ENCODE measurements around the gene ZDHHC7. TPM values are rescaled to one million over a fixed set of nuclear protein-coding genes. Genes with fewer than 3 reads are reported as not detected.
A peak's percentile ranks its signal among the peaks of the same experiment; 100 is the strongest.

The ZDHHC7 gene
- total RNA-seq, 1 donor from 2014 or later: 26.9 TPM

DNA sequence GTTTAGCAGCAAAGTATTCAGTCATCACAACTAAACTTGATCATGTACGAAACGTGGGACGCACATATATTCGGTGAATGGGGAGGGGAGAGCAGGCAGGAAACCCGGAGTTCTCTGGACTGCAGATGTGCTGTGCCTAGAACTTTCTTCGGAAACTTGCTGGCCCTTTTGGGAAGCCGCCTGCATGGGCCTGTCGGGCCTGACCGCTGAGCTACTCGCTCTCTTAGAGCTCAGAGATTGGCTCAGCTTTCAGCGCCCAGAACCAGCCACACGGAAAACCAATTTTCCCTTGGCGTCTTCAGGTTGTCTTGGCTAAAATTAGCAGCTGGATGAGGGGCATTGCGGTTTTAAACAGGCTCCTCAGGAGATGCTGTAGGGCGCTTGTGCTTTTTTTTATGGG, 38.1 kb downstream of the ZDHHC7 start:
- Mint-ChIP-seq H3K4me1 (peaks cover 4% of the 10 kb centered on the region), H3K27me3 (peaks cover 3% of the 10 kb centered on the region), H3K4me3 (no peak overlapping the region), H3K36me3 (ENCODE audit: low read depth) (peaks cover 46% of the 10 kb centered on the region), H3K9me3 (no peaks in the 10 kb centered on the region), H3K27ac (no peak overlapping the region)
- intact Hi-C loops (cut with micrococcal nuclease): no loop called here
- ChIA-PET POLR2A (no interaction called here), CTCF (interaction anchor here (0.8 to 5.4 kb wide), 2 partner anchors 19 to 113 kb away, joined by 3 to 33 read pairs; no protein-coding TSS in a partner anchor)
- no peak for ATAC-seq (ENCODE audit: low read depth)
- DNase-seq: no peak
- TF ChIP-seq, protein P1, sequence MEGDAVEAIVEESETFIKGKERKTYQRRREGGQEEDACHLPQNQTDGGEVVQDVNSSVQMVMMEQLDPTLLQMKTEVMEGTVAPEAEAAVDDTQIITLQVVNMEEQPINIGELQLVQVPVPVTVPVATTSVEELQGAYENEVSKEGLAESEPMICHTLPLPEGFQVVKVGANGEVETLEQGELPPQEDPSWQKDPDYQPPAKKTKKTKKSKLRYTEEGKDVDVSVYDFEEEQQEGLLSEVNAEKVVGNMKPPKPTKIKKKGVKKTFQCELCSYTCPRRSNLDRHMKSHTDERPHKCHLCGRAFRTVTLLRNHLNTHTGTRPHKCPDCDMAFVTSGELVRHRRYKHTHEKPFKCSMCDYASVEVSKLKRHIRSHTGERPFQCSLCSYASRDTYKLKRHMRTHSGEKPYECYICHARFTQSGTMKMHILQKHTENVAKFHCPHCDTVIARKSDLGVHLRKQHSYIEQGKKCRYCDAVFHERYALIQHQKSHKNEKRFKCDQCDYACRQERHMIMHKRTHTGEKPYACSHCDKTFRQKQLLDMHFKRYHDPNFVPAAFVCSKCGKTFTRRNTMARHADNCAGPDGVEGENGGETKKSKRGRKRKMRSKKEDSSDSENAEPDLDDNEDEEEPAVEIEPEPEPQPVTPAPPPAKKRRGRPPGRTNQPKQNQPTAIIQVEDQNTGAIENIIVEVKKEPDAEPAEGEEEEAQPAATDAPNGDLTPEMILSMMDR (IDR thresholded peaks at IDR 0.05): no peak

DNA sequence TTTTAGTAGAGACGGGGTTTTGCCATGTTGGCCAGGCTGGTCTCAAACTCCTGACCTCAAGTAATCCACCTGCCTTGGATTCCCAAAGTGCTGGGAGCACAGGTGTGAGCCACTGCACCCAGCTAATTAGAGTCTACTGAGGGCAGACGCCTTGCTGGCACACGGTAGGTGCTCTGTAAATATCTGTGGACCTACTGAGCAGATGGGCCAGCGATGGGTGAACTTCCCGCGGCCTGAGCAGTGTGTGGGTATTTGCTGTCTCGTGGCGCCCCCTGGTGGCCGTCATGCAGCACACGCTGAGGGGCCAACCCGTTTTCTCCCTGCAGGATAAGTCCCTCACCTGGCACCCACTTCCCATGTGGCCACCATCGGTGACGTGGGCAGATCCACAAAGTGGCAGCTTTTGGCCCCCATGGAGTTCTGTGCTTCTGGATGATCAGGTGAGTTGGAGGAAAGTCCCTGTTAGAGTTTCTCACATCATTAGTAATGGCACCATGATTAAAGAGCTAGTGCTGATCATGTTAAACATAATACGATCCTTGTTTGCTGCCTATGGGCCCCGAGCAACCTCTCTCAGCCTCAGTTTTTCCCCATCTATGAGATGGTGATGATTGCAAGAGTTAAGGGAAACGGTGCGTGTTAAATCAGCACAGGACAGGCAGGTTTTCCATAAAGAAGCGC, 40.7 kb downstream of the ZDHHC7 start:
- ChIA-PET POLR2A (no interaction called here), CTCF (interaction anchor here (0.7 to 5.4 kb wide), 11 partner anchors 7 to 694 kb away, joined by 3 to 33 read pairs (median 4); no protein-coding TSS in a partner anchor)
- intact Hi-C loops (cut with micrococcal nuclease): loop anchor here (1.0 kb wide), 3 partner anchors 45 to 348 kb away; no protein-coding TSS in a partner anchor
- ATAC-seq (ENCODE audit: low read depth) (peak; percentile 81), DNase-seq (peak; percentile 65)
- Mint-ChIP-seq H3K36me3 (ENCODE audit: low read depth) (peaks cover 20% of the 10 kb centered on the region), H3K4me1 (peaks cover 4% of the 10 kb centered on the region), H3K27ac (no peak overlapping the region), H3K4me3 (no peak overlapping the region), H3K9me3 (no peaks in the 10 kb centered on the region), H3K27me3 (peaks cover 3% of the 10 kb centered on the region)
- TF ChIP-seq, protein P1 (IDR thresholded peaks at IDR 0.05): peak; percentile 53

DNA sequence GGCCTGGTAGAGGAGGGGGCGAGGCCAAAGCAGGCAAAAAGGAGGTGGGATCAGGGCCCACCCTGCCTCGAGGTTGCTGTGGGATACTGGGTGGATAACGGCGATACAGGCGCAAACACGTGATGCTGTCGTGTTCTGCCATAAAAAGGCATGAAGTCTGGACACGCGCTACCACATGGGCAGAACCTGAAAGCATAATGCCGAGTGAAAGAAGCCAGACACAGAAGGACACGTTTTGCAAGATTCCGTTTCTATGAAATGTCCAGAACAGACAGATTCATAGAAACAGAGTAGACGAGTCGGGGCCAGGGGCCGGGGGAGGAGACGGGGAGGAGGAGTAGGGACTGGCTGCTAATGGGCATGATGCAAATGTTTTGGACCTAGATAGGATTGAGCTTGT, 43.5 kb downstream of the ZDHHC7 start:
- Mint-ChIP-seq H3K4me1 (peaks cover 4% of the 10 kb centered on the region), H3K9me3 (no peaks in the 10 kb centered on the region), H3K36me3 (ENCODE audit: low read depth) (no peaks in the 10 kb centered on the region), H3K27me3 (peaks cover 3% of the 10 kb centered on the region), H3K4me3 (no peak overlapping the region), H3K27ac (no peak overlapping the region)
- TF ChIP-seq, protein P1 (IDR thresholded peaks at IDR 0.05): no peak
- CTCF ChIA-PET: interaction anchor here (1.4 to 5.4 kb wide), 2 partner anchors 14 to 215 kb away, joined by 6 to 33 read pairs; no protein-coding TSS in a partner anchor
- DNase-seq (no peak), ATAC-seq (ENCODE audit: low read depth) (no peak)
- intact Hi-C loops (cut with micrococcal nuclease): no loop called here
- POLR2A ChIA-PET: interaction anchor here (0.7 kb wide), 1 partner anchor 201 kb away, joined by 4 read pairs; no protein-coding TSS in a partner anchor

DNA sequence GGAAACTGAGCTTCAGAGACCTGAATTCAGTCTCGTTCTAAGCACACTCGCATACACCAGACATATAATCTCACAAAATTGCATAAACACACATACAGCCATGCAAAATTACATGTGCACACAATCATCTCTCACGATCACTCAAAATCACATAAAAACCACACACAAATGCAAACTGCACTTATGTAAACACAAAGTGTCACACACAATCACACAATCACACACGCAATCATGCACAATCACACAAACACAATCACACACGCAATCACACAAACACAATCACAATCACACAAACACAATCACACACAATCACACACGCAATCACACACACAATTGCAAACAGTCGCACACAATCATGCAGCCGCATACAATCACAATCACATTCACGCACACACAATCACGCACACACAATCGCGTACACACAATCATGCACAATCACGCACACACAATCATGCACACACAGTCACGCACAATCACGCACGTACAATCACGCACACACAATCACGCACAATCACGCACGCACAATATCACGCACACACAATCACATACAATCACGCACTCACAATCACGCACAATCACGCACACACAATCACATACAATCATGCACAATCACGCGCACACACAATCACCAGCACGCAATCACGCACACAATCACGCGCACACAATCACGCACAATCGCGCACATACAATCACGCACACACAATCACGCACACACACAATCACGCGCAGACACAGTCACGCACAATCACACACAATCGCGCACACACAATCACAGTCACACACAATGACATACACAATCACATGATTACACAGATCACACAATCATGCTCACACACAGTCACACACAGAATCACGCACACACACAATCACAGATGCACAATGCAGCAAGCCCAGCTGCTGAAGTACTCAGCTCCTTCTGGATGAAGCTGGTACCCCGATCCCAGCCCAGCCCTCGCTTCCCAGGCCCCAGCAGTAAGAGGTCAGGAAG, 45.6 kb downstream of the ZDHHC7 start:
- TF ChIP-seq, protein P1 (IDR thresholded peaks at IDR 0.05): no peak
- no peaks in the 10 kb centered on the region for H3K36me3 Mint-ChIP-seq (ENCODE audit: low read depth)
- ATAC-seq (ENCODE audit: low read depth): no peak
- intact Hi-C loops (cut with micrococcal nuclease): no loop called here
- DNase-seq: no peak
- peaks cover 4% of the 10 kb centered on the region for H3K4me1 Mint-ChIP-seq
- H3K9me3 Mint-ChIP-seq: no peaks in the 10 kb centered on the region
- ChIA-PET CTCF (no interaction called here), POLR2A (no interaction called here)
- H3K27me3 Mint-ChIP-seq: peaks cover 3% of the 10 kb centered on the region
- no peak overlapping the region for H3K4me3 Mint-ChIP-seq
- H3K27ac Mint-ChIP-seq: no peak overlapping the region

Measured in activated B cell treated with CpG ODN at 0.5 μM for 24 hours (primary cell).